HG02623 (cell line): ENCODE measurements around the gene OR2T4.

Experiments used
- ATAC-seq: cut with Tn5 transposase; IDR thresholded peaks from one replicate; pipeline ENCODE4 v1.9.1; 2021; ENCODE audit warnings: moderate library complexity; ENCODE audit not compliant: unreplicated experiment

Gene OR2T4, protein sequence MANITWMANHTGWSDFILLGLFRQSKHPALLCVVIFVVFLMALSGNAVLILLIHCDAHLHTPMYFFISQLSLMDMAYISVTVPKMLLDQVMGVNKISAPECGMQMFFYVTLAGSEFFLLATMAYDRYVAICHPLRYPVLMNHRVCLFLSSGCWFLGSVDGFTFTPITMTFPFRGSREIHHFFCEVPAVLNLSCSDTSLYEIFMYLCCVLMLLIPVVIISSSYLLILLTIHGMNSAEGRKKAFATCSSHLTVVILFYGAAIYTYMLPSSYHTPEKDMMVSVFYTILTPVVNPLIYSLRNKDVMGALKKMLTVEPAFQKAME

DNA sequence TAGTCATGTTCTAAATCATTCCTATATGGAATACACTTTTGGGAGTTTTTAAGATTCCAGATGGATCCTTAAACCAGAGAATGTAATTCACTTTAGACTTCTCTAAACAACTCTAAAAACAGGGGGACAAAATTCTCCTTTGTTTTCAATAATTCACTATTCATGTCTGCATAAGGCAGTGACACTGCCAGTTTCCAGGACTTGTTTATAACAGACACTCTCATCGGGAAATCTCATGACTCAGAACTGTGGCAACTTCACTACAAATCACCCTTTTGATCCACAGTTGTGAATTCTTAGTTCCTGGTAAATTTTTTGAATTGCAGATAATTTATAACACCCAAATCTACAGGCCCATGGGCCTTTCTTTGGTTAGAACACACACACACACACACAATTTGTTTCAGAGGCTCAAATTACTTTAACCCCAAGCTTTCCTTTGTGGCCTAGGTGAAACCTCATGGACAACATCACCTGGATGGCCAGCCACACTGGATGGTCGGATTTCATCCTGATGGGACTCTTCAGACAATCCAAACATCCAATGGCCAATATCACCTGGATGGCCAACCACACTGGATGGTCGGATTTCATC is at the start of gene OR2T4:
Gene OR2T4, plus strand, starts transcription at position 545 of the 595 bp plus-strand sequence. Its CDS starts 0 bp downstream, at position 545.
- ATAC-seq, result no peak

DNA sequence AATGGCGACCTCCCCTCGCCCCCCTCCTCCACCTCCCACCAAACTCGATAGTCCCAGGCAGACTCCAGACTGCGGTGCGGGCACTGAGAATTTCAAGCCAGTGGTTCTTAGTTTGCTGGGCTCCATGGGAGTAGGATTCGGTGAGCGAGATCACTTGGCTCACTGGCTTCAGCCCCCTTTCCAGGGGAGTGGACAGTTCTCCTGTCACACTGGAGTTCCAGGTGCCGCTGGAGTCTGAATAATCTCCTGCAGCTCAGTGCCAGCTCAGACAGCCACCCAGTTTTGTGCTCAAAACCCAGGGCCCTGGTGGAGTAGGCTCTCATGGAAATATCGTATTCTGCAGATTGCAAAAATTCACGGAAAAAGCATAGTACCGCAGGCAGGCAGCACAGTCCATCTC is 44.7 kb upstream of the OR2T4 start:
- ATAC-seq, result no peak

DNA sequence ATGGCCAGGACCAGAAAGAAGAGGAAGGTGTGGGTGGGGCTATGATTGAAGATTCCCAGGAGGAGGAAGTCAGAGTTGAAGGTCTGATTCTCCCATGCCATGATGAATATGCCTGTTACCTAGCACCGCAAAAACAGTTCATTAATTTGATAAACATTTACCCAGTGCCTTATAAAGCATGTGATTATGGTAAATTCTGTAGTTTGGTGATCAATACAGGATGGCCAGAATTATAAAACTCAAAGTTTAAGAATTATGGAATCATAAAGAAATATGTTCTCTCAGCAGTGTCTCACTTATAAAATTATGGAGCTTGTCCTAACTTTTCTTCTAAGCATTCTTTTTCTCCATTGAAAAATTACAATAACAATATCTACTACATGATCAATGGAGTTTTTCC is 37.0 kb upstream of the OR2T4 start, which contains the start of gene OR2M7:
Gene OR2M7, minus strand, starts transcription at position 101 of the 400 bp plus-strand sequence. Its CDS starts 0 bp downstream, at position 101.
- ATAC-seq, result no peak

DNA sequence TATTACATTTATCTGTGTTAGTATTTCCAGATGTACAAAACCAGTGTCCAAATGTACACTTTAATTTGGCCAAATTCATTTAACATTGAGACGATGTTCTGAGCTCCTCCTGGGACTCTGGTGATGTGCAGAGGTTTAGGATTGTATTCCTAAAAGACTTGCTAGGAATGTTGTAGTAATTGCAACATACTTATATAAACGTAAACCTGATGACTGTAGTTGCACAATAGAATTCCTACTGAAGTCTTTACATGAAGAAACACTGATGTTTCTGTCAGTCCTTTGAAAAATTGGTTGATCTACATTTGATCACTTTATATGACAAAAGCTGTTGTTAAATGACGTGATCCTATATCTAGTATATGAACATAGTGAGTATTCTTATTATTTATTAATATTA is 18.0 kb upstream of the OR2T4 start:
- no peak for ATAC-seq

DNA sequence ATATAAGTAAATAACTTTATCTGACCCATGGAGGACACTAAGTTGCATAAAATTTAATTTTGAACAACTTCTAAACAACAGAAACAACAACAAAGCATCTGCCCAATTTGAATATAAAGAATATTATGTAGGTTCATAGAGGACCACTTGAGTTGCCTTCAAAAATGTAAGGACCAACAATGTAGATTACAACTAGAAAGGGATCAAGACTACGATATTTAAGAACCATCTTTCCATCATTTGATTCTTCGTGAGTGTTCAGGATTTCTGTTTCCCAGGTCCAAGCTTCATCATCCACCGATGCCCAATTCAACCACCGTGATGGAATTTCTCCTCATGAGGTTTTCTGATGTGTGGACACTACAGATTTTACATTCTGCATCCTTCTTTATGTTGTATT is 13.0 kb upstream of the OR2T4 start, which contains the start of gene OR14C36:
Gene OR14C36, plus strand, starts transcription at position 301 of the 400 bp plus-strand sequence. Its CDS starts 0 bp downstream, at position 301.
- no peak for ATAC-seq

DNA sequence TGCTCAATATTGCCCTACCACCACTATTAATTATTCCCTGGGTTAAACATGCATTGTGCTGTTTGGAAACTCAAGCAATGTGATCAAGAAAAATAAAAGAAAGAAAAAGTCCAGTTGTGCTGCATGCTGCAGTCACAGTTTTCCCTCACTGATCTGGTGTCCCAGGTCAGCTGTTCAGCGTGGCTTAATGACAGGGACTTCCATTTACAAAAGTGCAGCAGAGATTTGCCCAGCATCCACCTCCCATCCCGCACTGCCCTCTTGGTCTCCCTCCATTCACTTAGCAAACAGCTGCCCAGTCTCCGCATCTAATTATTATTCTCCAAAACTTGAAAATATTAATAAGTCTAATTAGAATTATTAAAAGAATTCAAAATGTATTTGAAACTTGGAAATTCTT is 2.0 kb upstream of the OR2T4 start:
- ATAC-seq, result no peak

DNA sequence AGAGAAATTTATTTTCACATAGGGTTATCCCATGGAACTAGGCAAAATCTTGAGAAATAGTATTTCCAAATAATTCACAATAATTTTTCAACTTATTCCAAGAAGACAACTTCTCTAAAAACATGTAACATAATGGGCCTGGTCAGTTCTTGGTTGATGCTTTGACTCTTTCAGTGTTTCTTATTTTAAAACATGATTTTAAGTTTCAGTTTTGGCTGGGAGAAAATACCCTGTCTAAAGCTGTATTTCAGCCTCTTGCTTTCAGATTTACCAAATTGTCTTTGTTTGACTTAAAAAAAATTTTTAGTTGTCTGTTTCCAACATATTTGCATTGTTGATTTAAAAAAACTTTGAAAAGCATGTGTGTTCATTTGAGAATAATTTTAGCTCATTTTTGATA is 5.1 kb downstream of the OR2T4 start:
- no peak for ATAC-seq

DNA sequence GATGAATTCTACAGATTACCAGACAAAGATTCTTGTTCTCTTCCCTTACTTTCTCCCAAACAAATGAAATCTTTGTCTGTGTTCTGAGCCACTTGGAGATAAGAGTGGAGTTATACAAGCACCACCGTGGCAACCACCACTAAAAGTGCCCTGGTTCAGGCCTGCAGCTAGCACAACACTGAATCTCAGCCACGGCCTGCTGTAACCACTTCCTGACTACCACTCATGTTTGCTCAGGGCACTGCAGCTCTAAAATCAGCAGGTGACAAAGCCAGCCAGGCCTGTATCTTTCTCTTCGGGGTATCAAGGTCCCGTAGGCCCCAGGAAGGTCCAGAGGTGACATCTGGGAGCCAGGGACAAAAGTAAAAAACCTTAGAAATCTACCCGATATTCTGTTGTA is 10.9 kb downstream of the OR2T4 start:
- no peak for ATAC-seq

DNA sequence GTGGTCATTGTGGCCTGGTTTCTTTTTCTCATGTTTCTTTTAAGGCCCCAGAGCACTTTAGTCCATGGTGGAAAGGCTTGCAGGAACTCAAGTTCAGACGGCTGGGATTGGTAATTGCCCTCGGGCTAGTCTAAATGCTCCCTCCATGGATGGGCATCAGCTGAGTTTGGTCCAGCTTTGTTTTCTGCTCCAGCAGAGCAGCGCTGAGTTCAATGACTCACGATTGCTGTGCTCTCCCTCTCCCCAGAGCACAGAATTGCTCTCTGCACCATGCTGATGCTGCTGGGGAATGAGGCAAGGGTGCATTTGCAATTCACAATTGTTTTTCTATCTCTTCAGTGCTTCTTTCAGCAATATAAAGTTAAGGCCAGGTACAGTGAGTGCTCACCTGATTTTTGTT is 12.3 kb downstream of the OR2T4 start:
- no peak for ATAC-seq

DNA sequence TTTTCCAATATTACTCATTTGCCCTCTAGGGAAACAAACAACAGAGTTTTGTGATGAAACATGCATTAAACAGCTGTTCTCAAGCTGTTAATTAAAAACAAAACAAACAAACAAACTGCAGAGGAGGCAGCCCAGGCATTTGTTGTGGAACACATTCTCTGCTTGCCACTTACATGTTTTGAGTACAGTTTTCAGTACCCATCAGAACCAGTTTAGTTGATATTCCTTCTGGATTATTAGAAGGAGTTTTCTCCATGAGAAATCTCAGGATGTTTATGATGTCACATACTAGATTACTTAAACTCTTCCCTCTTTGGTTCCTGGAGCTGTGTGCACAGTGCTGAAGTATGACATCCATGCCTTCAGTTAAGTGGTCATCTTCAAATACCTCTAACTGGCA is 14.0 kb downstream of the OR2T4 start, which contains the start of gene OR2T6:
Gene OR2T6, plus strand, starts transcription at position 301 of the 400 bp plus-strand sequence. CDS start 11,863 bp downstream, outside the sequence.
- no peak for ATAC-seq

DNA sequence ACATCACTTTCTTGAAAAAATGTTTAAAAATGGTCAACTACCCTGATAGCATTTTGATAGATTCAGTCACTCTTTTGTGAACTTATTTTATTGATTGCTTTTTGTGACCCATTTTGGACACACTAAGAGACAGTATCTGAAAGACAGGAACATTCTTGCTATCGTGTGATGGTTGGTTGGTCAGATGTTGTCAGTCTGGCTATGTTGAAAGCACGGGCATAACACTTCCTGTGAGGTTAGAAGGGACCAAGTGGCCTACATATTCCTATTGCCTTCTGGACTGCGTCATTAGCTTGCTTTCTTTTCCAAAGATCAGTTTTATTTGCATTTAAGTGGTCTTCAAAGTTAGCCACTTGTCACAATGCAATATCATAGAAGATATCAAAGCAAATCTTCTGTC is 15.5 kb downstream of the OR2T4 start:
- no peak for ATAC-seq

DNA sequence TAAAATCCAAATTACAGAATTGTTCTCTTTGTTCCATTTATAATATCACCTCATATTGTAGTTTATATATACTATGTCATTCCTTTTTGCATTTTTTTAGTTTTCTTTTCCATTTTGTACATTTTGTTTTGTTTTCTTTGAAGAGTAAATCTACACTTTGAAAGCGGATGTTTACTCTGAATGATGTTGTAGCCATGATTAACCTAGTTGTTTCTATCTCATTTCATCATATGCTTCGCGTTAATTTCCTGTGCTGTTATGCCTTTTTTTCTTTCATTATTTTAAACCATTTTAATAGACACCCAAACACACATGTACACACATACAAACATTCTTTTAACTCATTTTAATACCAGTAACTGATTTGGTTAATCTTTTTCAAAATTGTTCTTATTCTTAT is 19.4 kb downstream of the OR2T4 start:
- no peak for ATAC-seq

DNA sequence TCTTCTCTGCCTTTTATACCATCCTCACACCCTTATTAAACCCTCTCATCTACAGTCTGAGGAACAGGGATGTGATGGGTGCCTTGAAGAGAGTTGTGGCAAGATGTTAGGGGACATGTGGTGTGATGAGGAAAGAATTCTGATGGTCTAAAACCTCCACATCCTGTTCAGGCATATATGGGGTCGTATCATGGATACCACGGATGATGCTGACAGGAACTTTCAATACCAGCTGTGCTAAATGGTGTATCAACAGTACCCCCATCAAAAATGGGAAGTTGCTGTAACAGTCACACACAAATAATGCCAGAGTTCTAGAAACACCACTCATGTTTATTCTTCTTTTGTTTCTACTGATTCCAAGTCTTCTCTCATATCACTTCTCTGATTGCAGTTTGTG is 27.0 kb downstream of the OR2T4 start:
- no peak for ATAC-seq

DNA sequence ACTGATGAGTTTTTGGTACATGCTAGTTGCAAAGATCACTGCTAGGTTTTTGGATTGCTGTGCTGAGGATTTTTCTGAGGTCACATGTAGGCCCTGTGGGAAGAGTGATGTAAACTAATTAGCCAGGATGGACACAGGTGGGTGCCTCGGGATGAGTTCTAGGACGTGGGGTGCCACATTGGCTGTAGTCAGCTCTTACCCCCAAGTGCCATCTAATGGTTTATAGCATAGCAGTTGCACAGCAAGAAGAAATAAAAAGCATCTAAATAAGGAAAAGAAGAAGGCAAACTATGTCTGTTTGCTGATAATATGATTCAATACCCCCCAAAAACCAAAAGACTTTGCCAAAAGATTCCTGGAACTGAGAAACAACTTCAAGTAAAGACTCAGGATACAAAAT is 31.6 kb downstream of the OR2T4 start:
- no peak for ATAC-seq

DNA sequence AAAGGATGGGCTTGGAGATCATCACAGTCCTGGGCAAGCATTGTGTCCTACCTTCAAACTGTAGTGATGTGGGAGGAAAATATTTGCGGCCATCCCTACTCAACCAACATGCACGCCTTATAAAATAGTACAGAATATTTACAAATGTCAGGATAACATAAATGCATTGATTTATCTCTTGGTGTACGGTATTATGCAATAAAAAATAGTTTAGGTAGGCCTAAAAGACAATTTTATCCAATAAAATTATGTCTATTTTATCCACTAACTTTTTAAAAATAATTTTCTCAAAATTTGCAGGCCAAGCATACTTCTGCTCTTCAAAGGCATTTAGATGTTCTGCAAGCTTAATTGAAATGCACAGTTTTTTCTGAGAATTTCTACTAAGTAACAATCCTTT is 41.3 kb downstream of the OR2T4 start, which contains the start of gene OR2T1:
Gene OR2T1, plus strand, starts transcription at position 301 of the 400 bp plus-strand sequence. CDS start 3,100 bp downstream, outside the sequence.
- no peak for ATAC-seq

DNA sequence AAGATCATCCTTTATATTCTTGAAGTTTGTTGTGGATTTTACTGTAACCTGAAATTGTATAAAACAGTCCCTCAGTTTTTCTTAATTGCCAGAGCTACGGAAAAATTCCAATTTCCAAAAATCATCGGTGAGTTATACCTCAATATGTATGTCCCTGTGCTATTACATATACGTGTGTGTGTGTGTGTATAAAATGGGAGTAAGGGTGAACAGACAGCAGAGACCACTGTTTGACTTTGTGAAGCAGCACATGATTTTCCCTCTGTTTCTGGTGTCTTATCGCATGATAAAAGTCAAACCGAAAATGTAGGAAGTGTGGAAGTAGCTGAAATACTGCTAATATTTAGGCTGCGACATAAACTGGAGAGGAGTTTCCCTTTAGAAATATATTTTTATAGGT is 42.6 kb downstream of the OR2T4 start:
- no peak for ATAC-seq

DNA sequence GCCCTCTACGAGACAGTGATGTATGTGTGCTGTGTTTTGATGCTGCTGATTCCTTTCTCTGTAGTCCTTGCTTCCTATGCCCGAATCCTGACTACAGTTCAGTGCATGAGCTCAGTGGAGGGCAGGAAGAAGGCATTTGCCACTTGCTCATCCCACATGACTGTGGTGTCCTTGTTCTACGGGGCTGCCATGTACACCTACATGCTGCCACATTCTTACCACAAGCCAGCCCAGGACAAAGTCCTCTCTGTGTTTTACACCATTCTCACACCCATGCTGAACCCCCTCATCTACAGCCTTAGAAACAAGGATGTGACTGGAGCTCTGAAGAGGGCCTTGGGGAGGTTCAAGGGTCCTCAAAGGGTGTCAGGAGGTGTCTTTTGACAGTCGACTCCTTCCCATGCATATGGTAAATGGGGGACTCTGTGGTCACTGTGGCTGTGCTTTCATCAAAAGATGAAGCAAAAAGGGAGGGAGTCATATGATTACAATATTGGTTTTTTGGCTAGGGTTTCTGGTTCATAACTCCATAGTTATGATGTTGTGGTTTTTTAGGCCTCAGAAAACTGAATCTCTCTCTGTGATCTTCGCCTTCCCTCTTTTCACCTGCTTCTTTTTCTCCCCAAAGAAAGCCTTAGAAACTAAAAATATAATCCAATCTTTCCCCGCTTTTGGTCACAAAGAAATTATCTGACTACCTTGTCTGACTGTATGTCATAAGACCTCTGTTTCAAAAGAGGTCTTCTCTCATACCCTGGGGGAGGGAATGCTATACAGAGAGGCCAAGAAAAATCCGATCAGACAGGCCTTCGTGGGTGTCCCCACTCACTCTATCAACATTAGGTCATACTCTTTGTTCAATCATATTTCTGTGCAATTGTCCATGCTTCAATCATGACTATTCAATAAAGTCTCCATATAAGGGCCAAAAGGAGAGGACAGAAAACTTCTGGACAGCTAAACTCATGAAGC is 45.5 kb downstream of the OR2T4 start:
- ATAC-seq, result peak; percentile 44
